OCI-LY7 (cell line): ENCODE results near the gene SFT2D2.
"Not testable (repeated sequence)": the region's sequence is repeated elsewhere in the genome, so short reads cannot be mapped to it uniquely, and the experiment has no call there.

Experiments used
- EZH2phosphoT487 ChIP-seq: fragments of 200-600 bp; sonication (generic); IDR thresholded peaks from 2 replicates; pipeline ENCODE4 v1.6.1; 2018; ENCODE audit warnings: low read depth, borderline replicate concordance, mild to moderate bottlenecking, mixed run types, antibody characterized with exemption, low read length, moderate library complexity, mixed read lengths
- TF ChIP-seq, protein P1 (sequence below): fragments of 200-600 bp; sonication (generic); conservative IDR thresholded peaks from 2 replicates; pipeline ENCODE4 v1.5.1; 2014; ENCODE audit warnings: mild to moderate bottlenecking, antibody characterized with exemption, low read length, moderate library complexity, mixed read lengths

- TF ChIP-seq, protein P1, sequence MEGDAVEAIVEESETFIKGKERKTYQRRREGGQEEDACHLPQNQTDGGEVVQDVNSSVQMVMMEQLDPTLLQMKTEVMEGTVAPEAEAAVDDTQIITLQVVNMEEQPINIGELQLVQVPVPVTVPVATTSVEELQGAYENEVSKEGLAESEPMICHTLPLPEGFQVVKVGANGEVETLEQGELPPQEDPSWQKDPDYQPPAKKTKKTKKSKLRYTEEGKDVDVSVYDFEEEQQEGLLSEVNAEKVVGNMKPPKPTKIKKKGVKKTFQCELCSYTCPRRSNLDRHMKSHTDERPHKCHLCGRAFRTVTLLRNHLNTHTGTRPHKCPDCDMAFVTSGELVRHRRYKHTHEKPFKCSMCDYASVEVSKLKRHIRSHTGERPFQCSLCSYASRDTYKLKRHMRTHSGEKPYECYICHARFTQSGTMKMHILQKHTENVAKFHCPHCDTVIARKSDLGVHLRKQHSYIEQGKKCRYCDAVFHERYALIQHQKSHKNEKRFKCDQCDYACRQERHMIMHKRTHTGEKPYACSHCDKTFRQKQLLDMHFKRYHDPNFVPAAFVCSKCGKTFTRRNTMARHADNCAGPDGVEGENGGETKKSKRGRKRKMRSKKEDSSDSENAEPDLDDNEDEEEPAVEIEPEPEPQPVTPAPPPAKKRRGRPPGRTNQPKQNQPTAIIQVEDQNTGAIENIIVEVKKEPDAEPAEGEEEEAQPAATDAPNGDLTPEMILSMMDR = not testable (repeated sequence)
- not testable (repeated sequence) for TF ChIP-seq EZH2phosphoT487
Observed at GRCh38 chr1:168181063-168181720, 44.6 kb upstream of the SFT2D2 start.
